ENCODE results near the gene SMIM30. TPM values are rescaled to one million over a fixed set of nuclear protein-coding genes. Genes with fewer than 3 reads are reported as not detected.

SMIM30 gene
- total RNA-seq, 1 donor from 2014 or later = 148 TPM

GRCh38 chr7:113144817-113145216 lies 26.5 kb upstream of the SMIM30 start:
- no peaks in the 10 kb centered on the region for H3K9me3 ChIP-seq (replicated peaks)
- no peaks in the 10 kb centered on the region for H3K27me3 ChIP-seq (ENCODE audit: low read depth)
- DNase-seq = no peak
- no peak overlapping the region for H3K4me3 ChIP-seq
- intact Hi-C loops (cut with micrococcal nuclease) = no loop called here
- H3K4me1 ChIP-seq = no peaks in the 10 kb centered on the region
- no peak for TF ChIP-seq CTCF (IDR thresholded peaks at IDR 0.05; ENCODE audit: borderline replicate concordance)
- no peak overlapping the region for H3K27ac ChIP-seq (replicated peaks)
- H3K36me3 ChIP-seq = no peaks in the 10 kb centered on the region

GRCh38 chr7:113143486-113144257 lies 25.3 kb upstream of the SMIM30 start:
- no peak overlapping the region for H3K4me3 ChIP-seq
- no peaks in the 10 kb centered on the region for H3K4me1 ChIP-seq
- no peak for DNase-seq
- no peaks in the 10 kb centered on the region for H3K9me3 ChIP-seq (replicated peaks)
- no peaks in the 10 kb centered on the region for H3K36me3 ChIP-seq
- intact Hi-C loops (cut with micrococcal nuclease) = no loop called here
- no peak for TF ChIP-seq CTCF (IDR thresholded peaks at IDR 0.05; ENCODE audit: borderline replicate concordance)
- H3K27me3 ChIP-seq (ENCODE audit: low read depth) = no peaks in the 10 kb centered on the region
- H3K27ac ChIP-seq (replicated peaks) = no peak overlapping the region

- intact Hi-C loops (cut with micrococcal nuclease) = no loop called here
- Histone ChIP-seq H3K27ac (replicated peaks) (no peak overlapping the region), H3K4me3 (no peak overlapping the region), H3K27me3 (ENCODE audit: low read depth) (no peaks in the 10 kb centered on the region), H3K9me3 (replicated peaks) (no peaks in the 10 kb centered on the region), H3K4me1 (no peaks in the 10 kb centered on the region), H3K36me3 (no peaks in the 10 kb centered on the region)
- no peak for TF ChIP-seq CTCF (IDR thresholded peaks at IDR 0.05; ENCODE audit: borderline replicate concordance)
- no peak for DNase-seq
Observed at GRCh38 chr7:113142385-113143119, 24.2 kb upstream of the SMIM30 start.

- Histone ChIP-seq H3K4me1 (no peaks in the 10 kb centered on the region), H3K9me3 (replicated peaks) (no peaks in the 10 kb centered on the region), H3K36me3 (no peaks in the 10 kb centered on the region), H3K27ac (replicated peaks) (no peak overlapping the region), H3K4me3 (no peak overlapping the region), H3K27me3 (ENCODE audit: low read depth) (no peaks in the 10 kb centered on the region)
- DNase-seq = no peak
- TF ChIP-seq CTCF (IDR thresholded peaks at IDR 0.05; ENCODE audit: borderline replicate concordance) = no peak
- intact Hi-C loops (cut with micrococcal nuclease) = no loop called here
Observed at GRCh38 chr7:113141803-113142202, 23.4 kb upstream of the SMIM30 start.

- Histone ChIP-seq H3K36me3 (no peaks in the 10 kb centered on the region), H3K9me3 (replicated peaks) (no peaks in the 10 kb centered on the region), H3K4me3 (no peak overlapping the region), H3K4me1 (no peaks in the 10 kb centered on the region), H3K27ac (replicated peaks) (no peak overlapping the region), H3K27me3 (ENCODE audit: low read depth) (no peaks in the 10 kb centered on the region)
- DNase-seq = no peak
- TF ChIP-seq CTCF (IDR thresholded peaks at IDR 0.05; ENCODE audit: borderline replicate concordance) = no peak
- intact Hi-C loops (cut with micrococcal nuclease) = no loop called here
Observed at GRCh38 chr7:113140956-113141355, 22.6 kb upstream of the SMIM30 start.
